ENCODE measurements around the gene TRAF3IP3.

DNA sequence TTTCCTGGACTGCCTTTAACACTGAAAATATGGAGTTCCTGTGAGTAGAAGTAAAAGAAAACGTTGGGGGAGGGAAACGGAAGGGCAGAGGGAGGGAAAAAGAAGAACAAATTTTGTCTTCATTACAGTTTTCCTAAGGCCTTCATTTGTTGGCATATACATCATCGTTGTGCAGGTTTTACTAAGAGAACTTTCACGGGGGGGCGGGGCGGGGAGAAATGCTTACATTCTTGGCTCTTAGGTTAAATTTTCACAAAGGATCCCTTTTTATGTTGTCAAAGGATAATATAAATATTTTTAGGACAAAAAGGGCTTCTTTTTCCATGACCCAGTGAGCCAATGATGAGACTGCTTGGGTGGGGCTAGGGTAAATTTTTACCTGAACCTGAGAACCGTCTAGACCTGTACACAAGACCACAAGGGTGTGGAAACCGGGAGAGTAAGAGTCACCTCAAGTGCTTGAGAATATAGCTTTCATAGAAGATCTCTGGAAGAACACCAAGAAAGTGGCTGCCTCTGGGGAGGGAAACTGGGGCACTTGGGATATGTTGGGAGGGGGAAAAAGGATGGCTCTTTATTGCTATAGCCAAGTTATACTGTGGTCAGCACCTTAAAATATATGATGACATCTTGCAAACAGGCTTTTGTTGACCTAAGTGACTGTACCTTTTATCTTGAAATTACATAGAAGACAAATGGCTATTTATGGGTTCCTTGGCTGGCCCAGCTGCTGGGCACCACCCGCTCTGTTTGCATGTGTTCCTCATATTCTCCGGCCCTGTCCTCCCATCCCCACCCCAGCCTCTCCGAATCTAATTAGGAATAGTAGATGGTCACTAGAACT is 70.0 kb downstream of the TRAF3IP3 start:
- TF ChIP-seq, protein P1, sequence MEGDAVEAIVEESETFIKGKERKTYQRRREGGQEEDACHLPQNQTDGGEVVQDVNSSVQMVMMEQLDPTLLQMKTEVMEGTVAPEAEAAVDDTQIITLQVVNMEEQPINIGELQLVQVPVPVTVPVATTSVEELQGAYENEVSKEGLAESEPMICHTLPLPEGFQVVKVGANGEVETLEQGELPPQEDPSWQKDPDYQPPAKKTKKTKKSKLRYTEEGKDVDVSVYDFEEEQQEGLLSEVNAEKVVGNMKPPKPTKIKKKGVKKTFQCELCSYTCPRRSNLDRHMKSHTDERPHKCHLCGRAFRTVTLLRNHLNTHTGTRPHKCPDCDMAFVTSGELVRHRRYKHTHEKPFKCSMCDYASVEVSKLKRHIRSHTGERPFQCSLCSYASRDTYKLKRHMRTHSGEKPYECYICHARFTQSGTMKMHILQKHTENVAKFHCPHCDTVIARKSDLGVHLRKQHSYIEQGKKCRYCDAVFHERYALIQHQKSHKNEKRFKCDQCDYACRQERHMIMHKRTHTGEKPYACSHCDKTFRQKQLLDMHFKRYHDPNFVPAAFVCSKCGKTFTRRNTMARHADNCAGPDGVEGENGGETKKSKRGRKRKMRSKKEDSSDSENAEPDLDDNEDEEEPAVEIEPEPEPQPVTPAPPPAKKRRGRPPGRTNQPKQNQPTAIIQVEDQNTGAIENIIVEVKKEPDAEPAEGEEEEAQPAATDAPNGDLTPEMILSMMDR (IDR thresholded peaks at IDR 0.05), result no peak
- TF ChIP-seq POLR2A (IDR thresholded peaks at IDR 0.05), result no peak
